ENCODE measurements around the gene BFAR. TPM values are rescaled to one million over a fixed set of nuclear protein-coding genes. Genes with fewer than 3 reads are reported as not detected.

The BFAR gene
- total and polyA plus RNA-seq, 9 of the 15 experiments (the other 6 are each of a cell fraction or from before 2014, with no cell fraction given), result 45.0 to 82.6 (median 60.4) TPM

GRCh38 chr16:14629612-14629918, 3.2 kb upstream of the BFAR start:
- FAIRE-seq (no peak), DNase-seq (ENCODE audit: extremely low read depth in 1 of 4, low spot score in 3 of 4) (peak in 2 of 4 experiments; percentile 34 to 61), ATAC-seq (peak; percentile 5; the same call in 2 of the 3 replicates)
- peak overlapping the region; percentile 93 for H3K4me2 ChIP-seq (ENCODE audit: insufficient read depth, low read length)
- 2% methylated on average over 12 of the region's 17 CpGs for WGBS (ENCODE audit: insufficient coverage, low coverage, missing lambda C conversion rate)
- BruUV-seq (replicated peaks), result TSS peak; percentile 21
- intact Hi-C loops (cut with micrococcal nuclease), result no loop called here
- no peaks in the 10 kb centered on the region for H3K27me3 ChIP-seq (ENCODE audit: control insufficient read depth in 2 of 2, insufficient read depth in 2 of 2, low read length in 2 of 2)
- CTCF ChIA-PET (ENCODE audit: low intra/inter-chr PET ratio), result no interaction called here
- H3K79me2 ChIP-seq (ENCODE audit: control insufficient read depth, insufficient read depth, low read length), result peaks cover 52% of the 10 kb centered on the region
- peaks cover 38% of the 10 kb centered on the region for H3K36me3 ChIP-seq (ENCODE audit: control insufficient read depth, insufficient read depth, low read length)
- POLR2A ChIA-PET, result interaction anchor here (0.6 to 1.8 kb wide), 9 partner anchors 8 to 410 kb away, joined by 3 to 10 read pairs (median 3); no protein-coding TSS in a partner anchor
- H3K9ac ChIP-seq (ENCODE audit: insufficient read depth in 1 of 2, low read depth in 2 of 2, low read length in 2 of 2), result peak overlapping the region; percentile 96 to 100
- peak overlapping the region; percentile 83 for H3K4me3 ChIP-seq
- H3K9me3 ChIP-seq (replicated peaks; ENCODE audit: control insufficient read depth, insufficient read depth, low read depth, low read length), result no peaks in the 10 kb centered on the region
- H3K9me1 ChIP-seq (ENCODE audit: control insufficient read depth, insufficient read depth, low read length), result no peaks in the 10 kb centered on the region
- in situ Hi-C loops (cut with MboI), result loop anchor here (25.0 kb wide), 1 partner anchor 1883 kb away; no protein-coding TSS in a partner anchor
- peak overlapping the region; percentile 77 for H2AFZ ChIP-seq (ENCODE audit: low read depth, low read length)
- peaks cover 22 to 28% of the 10 kb centered on the region in 2 experiments for H3K4me1 ChIP-seq (replicated peaks in 1 of 2; ENCODE audit: control insufficient read depth in 2 of 2, insufficient read depth in 2 of 2, low read length in 2 of 2)
- peaks cover 7% of the 10 kb centered on the region for H4K20me1 ChIP-seq (replicated peaks; ENCODE audit: control insufficient read depth, insufficient read depth, low read length)
- peak overlapping the region; percentile 99 for H3K27ac ChIP-seq (ENCODE audit: extremely low read depth, low read depth, low read length)
- no peak for TF ChIP-seq ZSCAN32 (CRISPR knock-in tag; IDR thresholded peaks at IDR 0.05)
- no peak for TF ChIP-seq IRF9 (tag; IDR thresholded peaks at IDR 0.05)
- TF ChIP-seq TRIM24 (IDR thresholded peaks at IDR 0.05), result 0 out of 4 replicates have a peak, but pooled peaks of 1 of the 2 experiments have one; percentile 12
- no peak for TF ChIP-seq TRIM25 (IDR thresholded peaks at IDR 0.05; ENCODE audit: borderline replicate concordance)
- 0 out of 2 replicates have a peak, but pooled peaks have one; percentile 8 for TF ChIP-seq ARID1B (IDR thresholded peaks at IDR 0.05)
- TF ChIP-seq LARP7 (IDR thresholded peaks at IDR 0.05), result peak; percentile 52; the same call in 1 of the 2 replicates
- 0 out of 2 replicates have a peak, but pooled peaks have one; percentile 1 for TF ChIP-seq ZNF263 (CRISPR knock-in tag; IDR thresholded peaks at IDR 0.05; ENCODE audit: borderline replicate concordance)
- TF ChIP-seq HSF4 (CRISPR knock-in tag; IDR thresholded peaks at IDR 0.05; ENCODE audit: borderline replicate concordance), result no peak
- TF ChIP-seq SETDB1 (IDR thresholded peaks at IDR 0.05; ENCODE audit: low read length), result no peak
- 0 out of 2 replicates have a peak, but pooled peaks have one; percentile 7 for TF ChIP-seq AFF4 (CRISPR knock-in tag; IDR thresholded peaks at IDR 0.05)
- TF ChIP-seq ZNF740 (CRISPR knock-in tag; IDR thresholded peaks at IDR 0.05), result peak; percentile 54; the same call in 1 of the 2 replicates
- TF ChIP-seq ZNF740 (tag; IDR thresholded peaks at IDR 0.05), result no peak
- no peak for TF ChIP-seq ATF2 (CRISPR knock-in tag; IDR thresholded peaks at IDR 0.05)
- TF ChIP-seq CHD1 (IDR thresholded peaks at IDR 0.05; ENCODE audit: low read length), result peak; percentile 43

All from K562 (cell line).